Naive thymus-derived CD4-positive, alpha-beta T cell (primary cell): ENCODE results near the gene HIVEP3. TPM values are rescaled to one million over a fixed set of nuclear protein-coding genes. Genes with fewer than 3 reads are reported as not detected.
A peak's percentile ranks its signal among the peaks of the same experiment; 100 is the strongest.

Source experiments
- ATAC-seq: fragments of 150-1000 bp; cut with Tn5 transposase; 2 replicates; pipeline ENCODE4 v1.10.0; 2021; ENCODE audit warnings: mild to moderate bottlenecking, moderate library complexity
- CTCF ChIA-PET: fragments of 350-600 bp; sonication (Branson Sonifier 250); formaldehyde crosslinking; loops from one replicate; lab custom pipeline; 2021; ENCODE audit warnings: antibody characterized with exemption; lab: Charles Lee
- POLR2A ChIA-PET: fragments of 350-600 bp; sonication (Branson Sonifier 250); formaldehyde crosslinking; loops from one replicate; lab custom pipeline; 2021; ENCODE audit warnings: antibody characterized with exemption, inconsistent platforms; lab: Charles Lee
- DNase-seq, 9 donors: peaks; one replicate each; pipeline versions ENCODE4 v3.0.0 to v3.0.0-alpha.2; 2020 to 2022; ENCODE audit warnings: mixed read lengths in 1 of 9
- H3K27ac ChIP-seq: one replicate; pipeline ENCODE4 v1.7.0; 2013; ENCODE audit warnings: mild to moderate bottlenecking, low read depth, low read length, moderate library complexity
- H3K27me3 ChIP-seq, 2 donors: one replicate each; pipeline ENCODE4 v1.7.0; 2013; ENCODE audit warnings: low read length in 2 of 2, mild to moderate bottlenecking in 2 of 2, moderate library complexity in 2 of 2; ENCODE audit not compliant: control insufficient read depth in 2 of 2, insufficient read depth in 2 of 2
- H3K36me3 ChIP-seq, 3 experiments: 1 replicate in 2 of 3; 2 replicates in 1 of 3; pipeline ENCODE4 v1.7.0; 2013; ENCODE audit warnings: low read length in 3 of 3, mild to moderate bottlenecking in 3 of 3, moderate library complexity in 1 of 3; ENCODE audit not compliant: insufficient read depth in 3 of 3, control insufficient read depth in 2 of 3
- H3K4me1 ChIP-seq, 2 donors: one replicate each; pipeline ENCODE4 v1.7.0; 2013; ENCODE audit warnings: low read length in 2 of 2, mild to moderate bottlenecking in 2 of 2, moderate library complexity in 1 of 2; ENCODE audit not compliant: control insufficient read depth in 2 of 2, insufficient read depth in 2 of 2
- H3K4me3 ChIP-seq: 2 replicates; pipeline ENCODE4 v1.7.0; 2013; ENCODE audit warnings: mild to moderate bottlenecking, low read length
- H3K9me3 ChIP-seq, 3 experiments: 1 replicate in 2 of 3; 2 replicates in 1 of 3; pipeline ENCODE4 v1.7.0; 2013; ENCODE audit warnings: low read length in 3 of 3; ENCODE audit not compliant: control insufficient read depth in 2 of 3
- H3K27ac Mint-ChIP-seq, 9 donors: one replicate each; pipeline ENCODE4 v1.8.0; 2020 to 2022; ENCODE audit warnings: mixed read lengths in 9 of 9, mild to moderate bottlenecking in 8 of 9, moderate library complexity in 5 of 9, inconsistent platforms in 2 of 9
- H3K27me3 Mint-ChIP-seq, 5 donors: one replicate each; pipeline ENCODE4 v1.8.0; 2021 to 2022; ENCODE audit warnings: mixed read lengths in 5 of 5, mild to moderate bottlenecking in 1 of 5
- H3K36me3 Mint-ChIP-seq, 5 donors: one replicate each; pipeline ENCODE4 v1.8.0; 2020 to 2022; ENCODE audit warnings: mixed read lengths in 5 of 5, mild to moderate bottlenecking in 3 of 5, inconsistent platforms in 1 of 5
- H3K4me1 Mint-ChIP-seq, 7 donors: one replicate each; pipeline ENCODE4 v1.8.0; 2020 to 2022; ENCODE audit warnings: mixed read lengths in 7 of 7, mild to moderate bottlenecking in 3 of 7, inconsistent platforms in 1 of 7
- H3K4me3 Mint-ChIP-seq, 10 donors: one replicate each; pipeline ENCODE4 v1.8.0; 2020 to 2022; ENCODE audit warnings: mild to moderate bottlenecking in 10 of 10, mixed read lengths in 10 of 10, moderate library complexity in 6 of 10, inconsistent platforms in 2 of 10
- H3K9me3 Mint-ChIP-seq, 11 donors: one replicate each; pipeline ENCODE4 v1.8.0; 2020 to 2022; ENCODE audit warnings: mixed read lengths in 11 of 11, mild to moderate bottlenecking in 4 of 11, inconsistent platforms in 1 of 11, moderate library complexity in 1 of 11
- intact Hi-C, 2 donors: fragments of 100-400 bp; cut with micrococcal nuclease; formaldehyde crosslinking; loops; one replicate each; pipeline ENCODE4 v1.15.1; 2023
- polyA plus RNA-seq, 2 donors: library from polyadenylated mRNA; unstranded; fragments of 300-500 nt; fragmentation: Illumina TruSeq; gene quantifications; one replicate each; pipeline ENCODE4 v1.2.3, GENCODE V29; 2021
- total RNA-seq, 6 experiments: library from RNA in 5 of 6; stranded (reverse) in 5 of 6; gene quantifications; 1 replicate in 5 of 6; 2 replicates in 1 of 6; pipeline ENCODE4 v1.2.3 and lab custom pipeline; 2021 to 2026

The HIVEP3 gene
- total and polyA plus RNA-seq, 7 experiments from 2014 or later = 4.3 to 19.1 (median 7.0) TPM

DNA sequence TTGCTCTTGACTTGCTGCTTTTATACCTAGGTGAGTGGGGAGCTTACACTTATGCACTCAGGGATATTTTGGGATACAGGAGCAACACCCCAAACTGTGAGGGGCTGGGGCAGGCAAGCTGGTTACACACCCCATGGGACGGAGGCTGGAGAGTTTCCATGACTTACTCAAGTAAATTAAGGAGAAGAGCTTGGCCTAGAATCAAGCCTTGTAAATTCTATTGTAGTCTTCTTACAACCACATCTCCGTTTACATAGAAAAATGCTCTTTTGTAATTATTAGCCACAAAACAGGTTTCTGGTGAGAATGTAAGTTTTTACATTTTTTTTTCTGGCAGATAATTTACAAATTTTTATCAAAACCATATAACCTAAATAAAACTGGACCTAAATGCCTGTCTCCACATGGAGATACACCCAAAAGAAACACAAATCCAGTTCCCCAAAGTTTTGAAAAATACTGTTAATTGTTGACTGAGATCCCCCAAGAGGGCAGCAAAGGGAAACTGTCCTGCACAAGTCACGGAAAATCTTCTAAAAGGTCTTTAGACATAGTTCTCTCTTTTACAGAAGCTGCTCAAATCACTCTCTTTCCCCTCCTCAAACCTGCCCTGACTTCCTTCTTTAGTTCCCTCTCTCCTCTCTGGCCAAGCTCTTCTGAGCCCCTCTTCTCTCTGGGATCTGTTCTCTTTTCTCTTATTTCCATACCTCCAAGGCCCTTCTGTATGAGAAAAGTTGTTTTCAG, 134.0 kb downstream of the HIVEP3 start:
- Mint-ChIP-seq H3K27ac (no peak overlapping the region), H3K9me3 (peaks cover 0 to 14% (median 1%) of the 10 kb centered on the region in 11 donors), H3K4me1 (peaks cover 1 to 25% (median 15%) of the 10 kb centered on the region in 7 donors), H3K27me3 (no peaks in the 10 kb centered on the region), H3K36me3 (peaks cover 0 to 29% (median 0%) of the 10 kb centered on the region in 5 donors), H3K4me3 (no peak overlapping the region)
- peaks cover 0 to 9% of the 10 kb centered on the region in 2 donors for H3K4me1 ChIP-seq
- ChIA-PET POLR2A (interaction anchor here (0.7 kb wide), 1 partner anchor 14 kb away, joined by 4 read pairs; no protein-coding TSS in a partner anchor), CTCF (interaction anchor here (0.7 kb wide), 1 partner anchor 17 kb away, joined by 3 read pairs; no protein-coding TSS in a partner anchor)
- no peak overlapping the region for H3K4me3 ChIP-seq
- DNase-seq = no peak
- no peaks in the 10 kb centered on the region for H3K27me3 ChIP-seq
- ATAC-seq = no peak
- no peaks in the 10 kb centered on the region for H3K9me3 ChIP-seq
- intact Hi-C loops = no loop called here
- no peaks in the 10 kb centered on the region for H3K36me3 ChIP-seq
- H3K27ac ChIP-seq = no peak overlapping the region

DNA sequence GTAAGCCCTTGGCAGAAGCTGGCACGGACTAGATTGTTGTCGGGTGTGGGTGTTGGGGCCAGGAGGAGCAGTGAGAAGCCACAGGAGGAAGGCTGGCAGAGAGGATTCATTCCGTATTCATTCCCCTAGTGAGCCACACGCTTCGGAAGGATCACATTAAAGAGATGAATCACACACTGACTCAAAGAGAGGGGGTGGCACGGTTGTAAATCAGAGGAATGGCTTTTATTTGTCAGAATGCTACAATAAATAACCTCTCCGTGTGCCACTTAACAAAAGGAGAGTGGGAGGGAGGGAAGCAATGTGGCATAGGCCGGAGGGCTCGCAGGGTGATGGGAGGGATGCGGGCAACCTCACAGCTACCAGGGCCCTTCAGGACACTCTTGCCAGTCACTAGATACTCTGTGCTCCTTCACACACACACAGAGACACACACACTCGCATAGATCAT, 135.5 kb downstream of the HIVEP3 start:
- intact Hi-C loops = no loop called here
- POLR2A ChIA-PET = no interaction called here
- Histone ChIP-seq H3K4me3 (no peak overlapping the region), H3K36me3 (no peaks in the 10 kb centered on the region), H3K4me1 (no peaks in the 10 kb centered on the region), H3K27ac (no peak overlapping the region), H3K27me3 (no peaks in the 10 kb centered on the region), H3K9me3 (no peaks in the 10 kb centered on the region)
- DNase-seq (peak in 1 of 9 donors; percentile 32), ATAC-seq (peak; percentile 60)
- peak overlapping the region in 4 of 9 donors; percentile 12 to 38 (median 20) for H3K27ac Mint-ChIP-seq
- peaks cover 0 to 13% (median 1%) of the 10 kb centered on the region in 11 donors for H3K9me3 Mint-ChIP-seq
- H3K4me1 Mint-ChIP-seq = peaks cover 0 to 23% (median 13%) of the 10 kb centered on the region in 7 donors
- peaks cover 0 to 33% (median 0%) of the 10 kb centered on the region in 5 donors for H3K36me3 Mint-ChIP-seq
- H3K27me3 Mint-ChIP-seq = no peaks in the 10 kb centered on the region
- peak overlapping the region in 1 of 10 donors; percentile 9 for H3K4me3 Mint-ChIP-seq
- CTCF ChIA-PET = no interaction called here

DNA sequence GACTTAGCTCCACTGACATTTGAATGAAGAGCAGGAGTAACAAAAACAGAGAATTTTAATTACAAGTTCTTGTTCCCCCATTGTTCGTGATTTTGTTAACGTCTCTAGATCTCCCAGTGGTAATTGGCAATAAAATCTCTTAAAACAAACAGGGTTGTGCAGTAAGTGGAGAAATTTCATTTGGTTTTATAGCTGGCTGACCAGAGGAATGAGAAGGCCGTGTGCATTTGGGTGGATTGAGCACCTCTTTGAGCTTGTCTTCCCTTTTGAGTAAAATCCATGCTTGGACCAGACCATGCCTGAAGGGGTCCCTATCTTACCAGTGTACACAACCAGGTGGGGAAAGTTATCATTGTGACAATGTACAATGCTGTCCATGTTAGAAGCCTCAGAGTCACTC, 137.8 kb downstream of the HIVEP3 start:
- Mint-ChIP-seq H3K9me3 (peaks cover 0 to 13% (median 1%) of the 10 kb centered on the region in 11 donors), H3K4me1 (peaks cover 0 to 20% (median 13%) of the 10 kb centered on the region in 7 donors), H3K36me3 (peaks cover 0 to 33% (median 0%) of the 10 kb centered on the region in 5 donors), H3K4me3 (no peak overlapping the region), H3K27ac (no peak overlapping the region), H3K27me3 (no peaks in the 10 kb centered on the region)
- ATAC-seq (no peak), DNase-seq (no peak)
- Histone ChIP-seq H3K36me3 (no peaks in the 10 kb centered on the region), H3K4me3 (no peak overlapping the region), H3K27me3 (no peaks in the 10 kb centered on the region), H3K4me1 (no peaks in the 10 kb centered on the region), H3K27ac (no peak overlapping the region), H3K9me3 (no peaks in the 10 kb centered on the region)
- ChIA-PET CTCF (no interaction called here), POLR2A (no interaction called here)
- intact Hi-C loops = no loop called here

DNA sequence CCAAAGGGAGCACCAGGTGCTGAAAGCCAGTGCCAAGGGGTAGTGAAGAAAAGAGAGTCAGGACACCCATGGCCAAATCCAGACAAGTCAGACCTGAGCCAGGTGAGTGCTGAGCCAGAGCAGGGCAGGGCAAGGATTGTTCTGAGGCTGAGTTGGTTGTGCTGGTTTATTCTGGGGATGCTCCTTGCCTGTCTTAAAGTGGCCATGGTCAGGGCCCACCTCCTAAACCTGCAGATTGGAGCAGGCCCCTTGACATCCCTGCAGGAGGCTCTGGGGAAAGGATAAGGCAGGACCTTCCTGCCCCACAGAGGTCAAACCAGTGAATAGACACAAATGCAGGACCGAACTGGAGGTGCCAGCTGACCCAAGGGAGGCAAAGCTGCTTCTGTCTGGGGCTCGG, 138.4 kb downstream of the HIVEP3 start:
- Mint-ChIP-seq H3K9me3 (peaks cover 0 to 13% (median 1%) of the 10 kb centered on the region in 11 donors), H3K4me1 (peaks cover 0 to 20% (median 13%) of the 10 kb centered on the region in 7 donors)

DNA sequence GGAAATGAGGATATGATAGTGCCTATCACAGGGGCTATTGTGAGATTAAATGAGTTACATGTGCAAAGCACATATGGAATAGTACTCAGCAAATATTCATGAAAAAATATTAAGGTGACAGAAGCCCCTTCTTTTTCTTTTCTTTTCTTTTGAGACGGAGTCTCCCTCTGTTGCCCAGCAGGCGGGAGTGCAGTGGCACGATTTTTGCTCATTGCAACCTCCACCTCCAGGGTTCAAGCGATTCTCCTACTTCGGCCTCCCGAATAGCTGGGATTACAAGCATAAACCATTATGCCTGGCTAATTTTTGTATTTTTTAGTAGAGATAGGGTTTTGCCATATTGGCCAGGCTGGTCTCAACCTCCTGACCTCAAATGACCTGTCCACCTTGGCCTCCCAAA, 139.4 kb downstream of the HIVEP3 start:
- H3K4me3 Mint-ChIP-seq = no peak overlapping the region
- intact Hi-C loops = no loop called here
- ChIA-PET POLR2A (no interaction called here), CTCF (no interaction called here)
- DNase-seq (no peak), ATAC-seq (no peak)
- no peaks in the 10 kb centered on the region for H3K27me3 Mint-ChIP-seq
- Histone ChIP-seq H3K9me3 (no peaks in the 10 kb centered on the region), H3K27me3 (no peaks in the 10 kb centered on the region), H3K36me3 (no peaks in the 10 kb centered on the region), H3K4me3 (no peak overlapping the region), H3K27ac (no peak overlapping the region), H3K4me1 (no peaks in the 10 kb centered on the region)
- H3K4me1 Mint-ChIP-seq = peaks cover 0 to 19% (median 13%) of the 10 kb centered on the region in 7 donors
- peaks cover 0 to 25% (median 0%) of the 10 kb centered on the region in 5 donors for H3K36me3 Mint-ChIP-seq
- H3K27ac Mint-ChIP-seq = no peak overlapping the region
- peaks cover 0 to 7% (median 0%) of the 10 kb centered on the region in 11 donors for H3K9me3 Mint-ChIP-seq

More for the DNA sequence above, 138.4 kb downstream of the HIVEP3 start:
- H3K27ac Mint-ChIP-seq = no peak overlapping the region
- ChIA-PET CTCF (no interaction called here), POLR2A (no interaction called here)
- Histone ChIP-seq H3K9me3 (no peaks in the 10 kb centered on the region), H3K27me3 (no peaks in the 10 kb centered on the region), H3K27ac (no peak overlapping the region), H3K4me3 (no peak overlapping the region), H3K36me3 (no peaks in the 10 kb centered on the region), H3K4me1 (no peaks in the 10 kb centered on the region)
- ATAC-seq (no peak), DNase-seq (no peak)
- intact Hi-C loops = no loop called here
- no peaks in the 10 kb centered on the region for H3K27me3 Mint-ChIP-seq
- no peak overlapping the region for H3K4me3 Mint-ChIP-seq
- peaks cover 0 to 33% (median 0%) of the 10 kb centered on the region in 5 donors for H3K36me3 Mint-ChIP-seq

DNA sequence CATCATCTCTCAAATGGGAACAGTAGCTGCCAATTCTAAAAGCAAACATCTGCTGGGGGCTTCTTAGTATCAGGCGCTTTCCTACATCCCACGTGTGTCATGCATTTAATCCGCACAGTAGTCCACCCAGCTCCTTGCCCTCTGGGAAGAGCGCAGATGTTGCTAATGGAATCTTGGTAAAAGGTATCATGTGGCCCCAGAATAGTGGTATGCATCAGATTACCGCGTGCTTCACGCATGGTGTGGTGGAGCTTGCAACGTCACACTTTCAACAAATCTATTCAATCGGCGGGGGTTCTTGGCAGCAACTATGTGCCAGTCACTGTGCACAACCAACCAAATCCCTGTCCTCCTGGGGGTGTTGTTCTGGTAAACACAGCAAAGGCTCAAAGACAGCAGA, 141.0 kb downstream of the HIVEP3 start:
- POLR2A ChIA-PET = interaction anchor here (1.2 kb wide), 1 partner anchor 12 kb away, joined by 4 read pairs; no protein-coding TSS in a partner anchor
- Histone ChIP-seq H3K27me3 (no peaks in the 10 kb centered on the region), H3K4me1 (no peaks in the 10 kb centered on the region), H3K9me3 (no peaks in the 10 kb centered on the region), H3K4me3 (no peak overlapping the region), H3K27ac (no peak overlapping the region), H3K36me3 (no peaks in the 10 kb centered on the region)
- peaks cover 0 to 12% (median 6%) of the 10 kb centered on the region in 7 donors for H3K4me1 Mint-ChIP-seq
- peaks cover 0 to 14% (median 0%) of the 10 kb centered on the region in 5 donors for H3K36me3 Mint-ChIP-seq
- CTCF ChIA-PET = no interaction called here
- intact Hi-C loops = no loop called here
- H3K27me3 Mint-ChIP-seq = no peaks in the 10 kb centered on the region
- H3K27ac Mint-ChIP-seq = peak overlapping the region in 1 of 9 donors; percentile 8
- DNase-seq (no peak), ATAC-seq (no peak)
- H3K4me3 Mint-ChIP-seq = no peak overlapping the region
- H3K9me3 Mint-ChIP-seq = peaks cover 0 to 5% (median 0%) of the 10 kb centered on the region in 11 donors
